Hematopoietic multipotent progenitor cell treated with erythropoietin and hydrocortisone succinate and interleukin-3 and kit ligand, for 15 days (in vitro differentiated cells): Measurements from ENCODE around the gene YWHAH.

ENCODE experiments used
- DNase-seq: peaks from one replicate; pipeline ENCODE4 v3.0.0-alpha.2; 2015; ENCODE audit warnings: low spot score

YWHAH gene

DNA sequence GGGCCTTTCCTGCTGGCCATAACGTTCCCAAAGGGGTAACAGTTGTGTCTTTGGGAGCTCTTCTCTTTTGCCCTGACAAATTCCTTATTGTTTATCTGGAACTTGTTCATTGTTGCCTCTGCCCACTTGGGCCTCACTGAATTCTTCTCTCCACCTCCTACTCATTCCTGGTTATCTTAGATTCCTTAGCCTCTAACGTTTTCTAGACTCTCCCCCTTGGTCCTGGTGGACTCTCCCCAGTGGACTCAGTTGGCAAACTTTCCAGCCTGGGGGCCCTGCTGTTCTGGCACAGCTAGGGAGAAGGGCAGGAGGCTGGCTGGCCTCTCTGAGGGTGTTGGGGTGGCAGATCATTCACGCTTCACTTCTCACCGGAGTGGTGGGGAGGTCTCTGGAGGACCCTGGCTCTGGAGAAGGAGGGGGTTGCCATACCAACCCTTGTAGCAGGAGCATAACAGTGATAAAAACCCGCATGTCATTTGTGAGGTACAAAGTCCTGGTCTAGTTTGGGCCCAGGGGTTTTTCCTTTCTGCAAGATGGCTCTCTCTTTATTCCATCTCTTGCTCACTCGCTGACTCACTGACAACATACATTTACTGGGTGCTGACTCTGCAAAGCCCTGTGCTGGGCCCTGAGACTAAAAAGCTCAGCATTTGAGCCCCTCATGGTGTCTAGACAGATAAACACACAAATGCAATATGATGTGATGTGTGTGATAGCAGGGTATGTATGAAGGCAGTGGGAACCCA is 39.7 kb downstream of the YWHAH start:
- no peak for DNase-seq

DNA sequence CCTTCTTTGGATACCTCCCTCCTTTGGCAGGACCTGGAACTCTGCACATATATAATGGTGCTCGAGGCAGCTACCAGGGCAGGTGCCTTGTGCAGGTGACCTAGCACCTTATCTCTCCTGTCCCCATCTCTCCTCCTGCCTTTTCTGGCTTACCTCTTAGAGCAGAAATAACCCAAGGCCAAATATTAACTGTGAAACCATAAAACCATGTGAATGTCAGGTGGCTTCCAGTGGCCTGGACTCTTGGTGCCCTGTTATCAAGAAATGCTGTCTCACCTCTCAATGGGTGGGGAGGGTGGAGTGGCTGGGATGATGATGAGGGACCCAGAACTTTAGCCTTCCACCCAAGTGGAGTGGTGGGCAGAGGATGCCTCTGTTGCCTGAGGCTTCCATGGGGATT is 42.9 kb downstream of the YWHAH start:
- DNase-seq = no peak

DNA sequence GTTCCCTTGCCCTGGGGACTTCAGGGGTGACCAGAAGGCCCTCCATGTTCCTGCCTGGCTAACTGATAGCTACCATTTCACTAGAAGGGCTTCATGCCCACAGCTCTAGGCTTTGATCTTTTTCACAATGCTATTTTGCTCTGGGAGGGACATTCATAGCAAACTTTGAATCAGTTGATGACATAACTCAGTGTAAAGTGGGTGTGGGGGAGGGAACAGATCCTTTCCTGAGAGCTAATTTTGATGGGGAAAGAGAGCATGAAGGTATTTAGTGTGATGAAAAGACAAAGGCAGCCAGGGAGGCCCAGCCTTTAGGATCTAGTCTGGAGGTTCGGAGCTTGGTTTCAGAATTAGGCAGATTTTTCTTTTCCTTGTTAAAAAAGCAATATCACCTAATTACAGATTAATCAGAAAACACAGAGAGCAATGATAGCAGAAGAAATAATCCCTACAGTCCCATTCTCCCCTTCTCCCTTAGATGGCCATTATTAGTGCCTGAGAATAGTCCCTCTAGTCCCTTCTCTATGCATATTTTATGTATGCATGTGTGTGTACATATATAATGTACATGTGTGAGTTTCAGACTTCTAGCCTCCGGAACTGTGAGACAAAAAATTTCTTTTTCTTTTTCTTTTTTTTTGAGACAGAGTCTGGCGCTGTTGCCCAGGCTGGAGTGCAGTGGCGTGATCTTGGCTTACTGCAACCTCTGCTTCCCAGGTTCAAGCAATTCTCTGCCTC is 46.9 kb downstream of the YWHAH start:
- no peak for DNase-seq

DNA sequence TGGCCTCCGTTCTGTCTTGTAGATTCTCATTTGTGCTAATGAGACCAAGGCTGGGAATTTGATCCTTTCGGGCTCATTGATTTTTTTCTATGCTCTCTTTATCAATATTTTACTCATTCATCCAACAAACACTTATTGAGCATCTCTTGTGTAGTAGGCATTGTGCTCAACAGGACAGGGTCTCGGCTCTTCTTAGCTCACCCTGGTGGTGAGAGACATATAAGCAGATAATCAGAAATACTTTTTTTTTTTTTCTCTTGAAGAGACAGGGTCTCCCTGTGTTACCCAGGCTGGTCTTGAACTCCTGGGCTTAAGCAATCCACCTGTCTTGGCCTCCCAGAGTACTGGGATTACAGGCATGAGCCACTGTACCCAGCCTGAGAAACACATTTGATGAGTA is 50.7 kb downstream of the YWHAH start:
- DNase-seq = no peak

DNA sequence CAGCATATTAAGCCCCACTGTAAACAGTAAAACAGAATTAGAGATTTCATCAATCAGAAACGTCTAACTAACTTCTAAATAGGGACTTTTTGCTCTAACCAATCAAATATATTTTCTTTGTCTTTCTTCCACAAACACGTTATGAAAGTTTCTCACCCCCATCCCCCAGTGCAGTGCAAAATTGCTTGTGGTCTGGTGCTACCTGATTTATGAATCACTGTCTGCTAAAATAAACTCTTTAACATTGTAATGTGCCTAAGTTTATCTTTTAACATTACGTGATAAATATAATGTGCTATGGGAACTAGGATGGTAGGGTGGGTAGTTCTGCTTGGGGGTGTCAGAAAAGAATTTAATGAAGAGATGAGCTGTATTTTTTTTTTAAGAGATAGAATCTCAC is 51.5 kb downstream of the YWHAH start:
- DNase-seq = no peak

DNA sequence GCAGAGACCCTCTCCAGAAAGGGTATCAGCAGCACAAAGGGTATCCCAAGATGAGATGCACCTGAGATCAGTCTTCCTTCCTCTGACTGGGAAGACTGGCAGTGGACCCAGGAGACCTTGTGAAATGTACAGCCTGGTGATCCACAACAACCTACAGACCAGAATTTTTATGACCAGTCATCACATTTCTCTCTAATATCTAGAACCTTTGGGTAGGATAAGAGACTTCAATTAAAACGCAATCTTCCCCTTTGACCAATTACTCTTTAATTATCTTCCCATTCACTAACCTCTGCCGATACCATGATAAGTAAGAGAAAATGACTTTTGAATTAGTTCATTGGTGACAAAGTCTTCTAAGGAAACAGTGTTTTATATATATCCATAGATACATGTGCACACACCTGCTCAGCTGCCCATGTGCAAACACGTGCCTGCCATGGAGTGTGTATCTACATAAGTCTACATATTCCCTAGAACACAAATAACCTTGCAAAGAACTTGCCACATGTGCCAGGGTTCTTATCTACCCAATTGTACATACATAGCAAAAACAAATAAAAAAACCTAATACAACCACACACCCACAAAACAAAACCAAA is 54.5 kb downstream of the YWHAH start:
- DNase-seq = no peak

DNA sequence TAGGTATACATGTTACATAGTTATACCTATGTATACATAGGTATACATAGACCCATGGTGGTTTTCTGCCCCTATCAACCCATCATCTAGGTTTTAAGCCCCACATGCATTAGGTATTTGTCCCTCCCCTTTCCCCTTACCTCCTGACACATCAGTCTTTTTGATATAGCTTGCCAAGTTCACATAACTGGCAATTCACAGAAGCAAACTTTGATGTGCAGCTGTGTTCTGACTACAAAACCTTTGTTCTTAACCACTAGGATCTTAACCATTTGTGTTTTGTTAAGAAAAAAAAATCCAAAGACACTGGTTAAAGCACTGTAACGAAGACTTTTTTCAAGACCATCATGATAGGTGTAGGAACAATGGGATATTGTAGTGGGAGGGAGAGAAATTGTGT is 55.8 kb downstream of the YWHAH start:
- no peak for DNase-seq

DNA sequence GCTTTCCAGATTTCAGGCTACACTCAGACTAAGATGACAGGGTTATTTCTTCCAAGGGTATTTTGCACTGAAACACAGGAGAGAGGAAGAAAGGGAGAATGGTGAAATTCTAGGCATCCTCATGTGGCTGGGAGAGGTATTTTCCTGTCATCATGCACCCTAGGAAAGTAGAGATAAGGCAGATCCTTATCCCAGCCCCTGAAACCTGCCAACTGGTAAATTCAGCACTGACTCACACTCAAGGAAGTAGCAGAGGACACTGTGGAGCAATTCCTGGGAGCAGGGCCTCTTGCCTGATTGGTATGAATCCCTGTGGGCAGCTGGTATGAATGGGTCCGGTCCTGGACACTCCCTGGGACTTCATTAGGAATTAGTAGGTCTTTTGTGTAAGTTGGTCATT is 61.1 kb downstream of the YWHAH start:
- no peak for DNase-seq
